Measurements from ENCODE around the gene CBX8.

DNA sequence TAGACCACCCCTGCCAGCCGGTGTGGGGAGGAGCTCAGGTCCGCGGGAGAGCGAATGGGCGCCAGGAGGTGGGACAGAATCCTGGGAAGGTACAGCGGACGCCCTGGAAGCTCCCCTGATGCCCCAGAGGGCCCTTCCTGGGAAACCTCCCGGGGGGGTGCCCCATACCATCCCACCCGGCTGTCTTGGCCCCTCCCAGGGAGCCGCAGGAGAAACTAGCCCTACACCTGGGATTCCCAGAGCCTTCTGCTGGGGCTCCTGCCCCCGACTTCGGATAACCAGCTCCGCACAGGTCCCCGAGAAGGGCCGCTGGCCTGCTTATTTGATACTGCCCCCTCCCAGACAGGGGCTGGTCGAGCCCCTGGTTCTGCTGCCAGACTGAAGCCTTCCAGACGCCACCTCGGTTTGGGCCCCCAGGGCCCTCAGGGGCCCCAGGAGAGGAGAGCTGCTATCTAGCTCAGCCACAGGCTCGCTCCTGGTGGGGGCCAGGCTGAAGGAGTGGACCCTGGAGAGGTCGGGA lies 45.3 kb upstream of the CBX8 start:
- TF ChIP-seq, protein P1, sequence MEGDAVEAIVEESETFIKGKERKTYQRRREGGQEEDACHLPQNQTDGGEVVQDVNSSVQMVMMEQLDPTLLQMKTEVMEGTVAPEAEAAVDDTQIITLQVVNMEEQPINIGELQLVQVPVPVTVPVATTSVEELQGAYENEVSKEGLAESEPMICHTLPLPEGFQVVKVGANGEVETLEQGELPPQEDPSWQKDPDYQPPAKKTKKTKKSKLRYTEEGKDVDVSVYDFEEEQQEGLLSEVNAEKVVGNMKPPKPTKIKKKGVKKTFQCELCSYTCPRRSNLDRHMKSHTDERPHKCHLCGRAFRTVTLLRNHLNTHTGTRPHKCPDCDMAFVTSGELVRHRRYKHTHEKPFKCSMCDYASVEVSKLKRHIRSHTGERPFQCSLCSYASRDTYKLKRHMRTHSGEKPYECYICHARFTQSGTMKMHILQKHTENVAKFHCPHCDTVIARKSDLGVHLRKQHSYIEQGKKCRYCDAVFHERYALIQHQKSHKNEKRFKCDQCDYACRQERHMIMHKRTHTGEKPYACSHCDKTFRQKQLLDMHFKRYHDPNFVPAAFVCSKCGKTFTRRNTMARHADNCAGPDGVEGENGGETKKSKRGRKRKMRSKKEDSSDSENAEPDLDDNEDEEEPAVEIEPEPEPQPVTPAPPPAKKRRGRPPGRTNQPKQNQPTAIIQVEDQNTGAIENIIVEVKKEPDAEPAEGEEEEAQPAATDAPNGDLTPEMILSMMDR (conservative IDR thresholded peaks at IDR 0.05) = no peak
- no peak for TF ChIP-seq ZFX (IDR thresholded peaks at IDR 0.05)

Data from C4-2B (cell line).